PFSK-1 (cell line): ENCODE results near the gene PHETA2.

ENCODE experiments used
- FOXP2 ChIP-seq: optimal IDR thresholded peaks from 2 replicates; pipeline ENCODE3; 2011; ENCODE audit warnings: borderline replicate concordance, control low read depth, inconsistent platforms; ENCODE audit not compliant: insufficient read depth; ENCODE audit errors: extremely low read length, extremely low read depth
- POLR2AphosphoS5 ChIP-seq: IDR thresholded peaks from 2 replicates; pipeline ENCODE4 v1.6.1; 2012; ENCODE audit warnings: low read depth, mild to moderate bottlenecking, control low read depth, low read length, moderate library complexity
- REST ChIP-seq, 2 experiments: IDR thresholded peaks; 2 replicates each; pipeline versions ENCODE4 v1.6.1 to v1.8.0; 2011 to 2012; ENCODE audit warnings: low read depth in 2 of 2, low read length in 2 of 2, control low read depth in 1 of 2, inconsistent platforms in 1 of 2, mild to moderate bottlenecking in 1 of 2, moderate library complexity in 1 of 2; ENCODE audit not compliant: insufficient read depth in 1 of 2
- SIN3A ChIP-seq: IDR thresholded peaks from 2 replicates; pipeline ENCODE4 v1.6.1; 2012; ENCODE audit warnings: mild to moderate bottlenecking, low read length, moderate library complexity, borderline replicate concordance; ENCODE audit not compliant: insufficient read depth
- TAF1 ChIP-seq: IDR thresholded peaks from 2 replicates; pipeline ENCODE4 v1.6.1; 2012; ENCODE audit warnings: low read length, control low read depth, borderline replicate concordance; ENCODE audit not compliant: insufficient read depth

The PHETA2 gene

GRCh38 chr22:42069801-42070516, 4.1 kb upstream of the PHETA2 start:
- no peak for TF ChIP-seq TAF1

- TF ChIP-seq FOXP2 (peak; percentile 41), SIN3A (no peak), POLR2AphosphoS5 (peak; percentile 73), REST (IDR thresholded peaks at IDR 0.05; ENCODE audit: insufficient read depth in 1 of 2, low read depth in 2 of 2, low read length in 2 of 2) (no peak), TAF1 (peak; percentile 60; the same call in 1 of the 2 replicates)
These were observed 3.3 kb upstream of the PHETA2 start, which contains the start of gene NAGA for GRCh38 chr22:42070517-42071422. Gene NAGA, minus strand, starts transcription at chr22:42070812. Its CDS starts 515 bp downstream, at chr22:42070297.

GRCh38 chr22:42072606-42073330, 1.3 kb upstream of the PHETA2 start:
- no peak for TF ChIP-seq REST (IDR thresholded peaks at IDR 0.05; ENCODE audit: insufficient read depth in 1 of 2, low read depth in 2 of 2, low read length in 2 of 2)
- TF ChIP-seq TAF1 = no peak
- TF ChIP-seq SIN3A = no peak
- no peak for TF ChIP-seq POLR2AphosphoS5

- TF ChIP-seq POLR2AphosphoS5 = no peak
- no peak for TF ChIP-seq FOXP2
- no peak for TF ChIP-seq TAF1
- no peak for TF ChIP-seq REST (IDR thresholded peaks at IDR 0.05; ENCODE audit: insufficient read depth in 1 of 2, low read depth in 2 of 2, low read length in 2 of 2)
These were observed 417 bp upstream of the PHETA2 start for GRCh38 chr22:42073621-42074041.

- TF ChIP-seq REST (IDR thresholded peaks at IDR 0.05; ENCODE audit: insufficient read depth in 1 of 2, low read depth in 2 of 2, low read length in 2 of 2) (no peak), FOXP2 (no peak), POLR2AphosphoS5 (no peak), TAF1 (no peak), SIN3A (no peak)
These were observed 1.0 kb downstream of the PHETA2 start for GRCh38 chr22:42074846-42075676.
